DMS53 treated with DMSO at 0.1 percent for 48 hours (cell line): ENCODE results near the gene FYCO1.
"Not testable (repeated sequence)": the region's sequence is repeated elsewhere in the genome, so short reads cannot be mapped to it uniquely, and the experiment has no call there.

Experiments
- DNase-seq: peaks from one replicate; lab custom pipeline; 2025; ENCODE audit not compliant: unreplicated experiment; lab: John Stamatoyannopoulos, UW

FYCO1 gene

DNA sequence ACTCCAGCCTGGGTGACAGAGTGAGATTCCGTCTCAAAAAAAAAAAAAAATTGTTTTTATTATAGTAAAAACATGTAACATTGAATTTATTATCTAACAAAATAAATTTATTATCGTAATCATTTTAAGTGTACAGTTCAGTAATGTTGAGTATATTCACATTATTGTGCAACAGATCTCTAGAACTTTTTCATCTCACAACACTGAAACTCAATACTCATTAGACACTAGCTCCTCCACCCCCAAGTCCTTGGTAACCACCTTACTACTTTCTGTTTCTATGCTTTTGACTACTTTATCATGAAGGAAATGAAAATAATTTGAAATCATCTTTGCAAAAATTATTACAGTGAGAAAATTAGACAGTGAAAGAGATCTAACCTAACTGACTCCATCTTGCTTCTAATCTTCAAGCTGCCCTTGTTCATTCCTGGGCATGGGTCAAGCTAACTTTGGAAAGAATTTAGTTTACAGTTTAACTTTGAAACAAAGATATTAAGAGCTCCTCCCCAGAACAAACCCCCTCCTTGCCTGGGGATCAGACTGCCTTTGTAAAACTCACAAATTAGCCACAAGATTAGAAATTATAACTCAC is 15.0 kb upstream of the FYCO1 start:
- DNase-seq, result no peak

DNA sequence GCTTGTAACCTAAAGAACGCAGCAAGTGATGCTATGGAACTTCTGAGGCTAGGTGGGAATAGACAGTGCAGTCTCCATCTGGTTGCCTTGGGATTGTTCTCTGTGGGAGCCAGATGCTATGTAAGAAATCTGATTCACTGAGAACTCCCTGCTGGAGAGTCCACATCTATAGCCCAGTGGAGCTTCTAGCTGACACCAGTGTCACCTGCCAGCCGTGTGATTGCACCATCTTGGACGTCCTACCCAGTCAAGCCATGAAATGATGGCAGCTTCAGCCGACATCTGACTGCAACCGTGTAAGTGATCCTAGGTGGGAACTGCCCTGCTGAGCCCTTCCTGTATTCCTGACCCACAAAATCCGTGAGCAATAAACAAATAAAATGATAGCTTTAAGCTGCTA is 12.4 kb upstream of the FYCO1 start:
- no peak for DNase-seq

DNA sequence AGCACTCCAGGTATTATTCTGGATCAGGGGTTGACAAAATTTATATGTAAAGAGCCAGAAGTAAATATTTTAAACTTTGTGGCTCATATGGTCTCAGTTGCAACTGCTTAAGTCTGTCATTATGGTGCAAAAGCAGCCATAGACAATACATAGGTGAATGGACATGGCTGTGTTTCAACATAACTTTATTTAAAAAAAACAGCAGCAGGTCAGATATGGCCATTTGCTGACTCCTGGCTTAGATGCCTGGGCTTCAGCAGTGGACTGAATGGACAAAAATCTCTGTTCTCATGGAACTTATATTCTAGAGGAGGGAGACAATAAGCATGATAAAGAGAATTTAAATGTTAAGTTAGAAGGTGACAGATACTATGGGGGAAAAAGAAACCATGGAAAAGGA is 11.7 kb upstream of the FYCO1 start:
- DNase-seq, result no peak

DNA sequence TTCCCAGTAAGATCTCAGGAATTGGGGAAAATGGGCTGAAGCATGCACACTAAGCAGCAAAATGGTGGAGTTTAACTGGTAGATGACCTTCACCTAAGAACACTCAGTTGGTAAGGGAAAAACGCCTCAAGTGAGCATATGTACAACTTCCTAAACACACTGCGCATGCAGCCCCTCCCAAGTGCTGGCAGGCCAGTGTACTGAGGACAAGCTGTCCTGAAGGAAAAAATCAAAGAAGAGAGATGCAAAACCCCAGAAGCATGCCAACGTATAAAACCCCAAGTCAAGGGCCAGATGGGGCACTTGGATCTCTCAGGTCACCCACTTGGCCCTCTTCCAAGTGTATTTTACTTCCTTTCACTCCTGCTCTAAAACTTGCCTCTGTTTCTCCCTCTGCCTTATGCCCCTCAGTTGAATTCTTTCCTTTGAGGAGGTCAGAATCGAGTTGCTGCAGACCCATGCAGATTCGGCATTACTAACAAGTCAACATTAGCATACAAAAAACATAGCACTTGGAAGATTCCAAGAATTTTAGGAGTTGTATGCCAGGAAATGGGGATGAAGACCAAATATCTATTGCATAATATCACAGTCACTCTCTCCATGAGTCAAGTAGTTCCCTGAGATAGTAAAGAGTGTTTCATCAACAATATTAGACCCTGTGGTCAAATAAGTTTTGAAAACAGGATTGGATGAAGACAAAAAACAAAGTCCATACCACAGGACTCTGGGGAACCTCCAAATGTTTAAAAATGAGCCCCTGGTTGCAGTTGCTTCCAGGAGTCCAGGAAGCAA is 10.8 kb upstream of the FYCO1 start:
- no peak for DNase-seq

DNA sequence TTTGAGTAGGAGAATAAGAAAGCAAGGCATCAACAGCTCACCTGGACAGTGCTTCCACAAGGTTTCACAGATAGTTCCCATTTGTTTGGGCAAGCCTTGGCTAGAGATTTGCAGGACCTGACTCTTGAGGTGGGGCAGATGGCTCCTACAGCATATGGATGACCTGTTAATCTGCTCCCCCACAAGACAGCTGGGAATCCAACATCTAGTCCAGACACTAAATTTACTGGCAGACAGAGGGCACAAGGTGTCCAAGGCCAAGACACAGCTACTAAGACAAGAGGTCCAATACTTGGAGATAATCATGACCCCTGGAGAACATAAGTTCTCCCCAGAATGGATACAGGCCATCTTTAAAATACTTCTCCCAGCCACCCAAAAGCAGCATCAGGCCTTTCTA is 8.1 kb upstream of the FYCO1 start:
- not testable (repeated sequence) for DNase-seq

DNA sequence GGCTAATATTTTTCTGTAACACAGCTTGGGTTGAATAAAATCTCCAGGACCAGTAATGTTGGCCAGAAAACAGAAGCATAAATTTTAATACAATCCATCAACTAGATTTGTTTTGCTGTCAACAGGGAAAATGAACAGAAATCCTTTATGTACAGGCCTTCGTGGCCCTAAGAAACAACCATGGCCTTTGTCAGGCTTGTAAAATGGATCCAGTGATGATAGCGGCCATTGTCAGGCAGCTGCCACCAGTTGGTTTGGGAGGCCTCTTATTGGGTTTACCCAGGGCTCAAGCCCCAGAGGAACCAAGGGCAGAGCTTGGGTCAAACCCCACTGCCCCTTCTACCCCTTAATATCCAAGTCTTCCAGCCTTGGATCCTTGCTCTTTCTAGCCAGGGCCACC is 5.6 kb upstream of the FYCO1 start:
- DNase-seq, result no peak

DNA sequence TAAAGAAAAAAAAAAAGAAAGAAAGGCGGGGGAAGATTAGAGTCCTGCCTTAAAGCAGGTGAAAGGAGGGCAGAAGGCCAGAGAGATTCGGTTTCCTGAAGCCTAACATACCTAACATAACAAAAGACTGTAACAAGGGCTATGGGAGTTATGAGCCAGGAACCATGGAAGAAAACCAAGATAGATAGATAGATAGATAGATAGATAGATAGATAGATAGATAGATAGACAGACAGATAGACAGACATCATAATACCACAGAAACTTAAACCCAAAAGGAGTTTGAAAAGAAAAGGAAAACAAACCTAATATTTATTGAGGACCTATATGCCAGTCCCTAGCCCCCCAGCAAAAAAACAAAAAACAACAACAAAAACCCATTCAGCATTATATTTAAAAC is 2.3 kb upstream of the FYCO1 start:
- no peak for DNase-seq

DNA sequence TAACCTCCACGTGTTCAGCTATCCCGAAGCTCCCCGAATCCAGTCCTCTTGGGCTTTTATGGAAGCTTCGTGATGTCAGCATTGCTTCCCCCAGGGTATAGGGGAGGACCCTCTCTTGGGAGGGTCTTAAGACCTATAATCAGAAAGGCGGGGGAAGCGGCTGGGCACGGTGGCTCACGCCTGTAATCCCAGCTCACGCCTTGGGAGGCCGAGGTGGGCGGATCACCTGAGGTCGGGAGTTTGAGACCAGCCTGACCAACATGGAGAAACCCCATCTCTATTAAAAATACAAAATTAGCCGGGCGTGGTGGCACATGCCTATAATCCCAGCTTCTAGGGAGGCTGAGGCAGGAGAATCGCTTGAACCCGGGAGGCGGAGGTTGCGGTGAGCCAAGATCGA is 1.9 kb upstream of the FYCO1 start:
- not testable (repeated sequence) for DNase-seq

DNA sequence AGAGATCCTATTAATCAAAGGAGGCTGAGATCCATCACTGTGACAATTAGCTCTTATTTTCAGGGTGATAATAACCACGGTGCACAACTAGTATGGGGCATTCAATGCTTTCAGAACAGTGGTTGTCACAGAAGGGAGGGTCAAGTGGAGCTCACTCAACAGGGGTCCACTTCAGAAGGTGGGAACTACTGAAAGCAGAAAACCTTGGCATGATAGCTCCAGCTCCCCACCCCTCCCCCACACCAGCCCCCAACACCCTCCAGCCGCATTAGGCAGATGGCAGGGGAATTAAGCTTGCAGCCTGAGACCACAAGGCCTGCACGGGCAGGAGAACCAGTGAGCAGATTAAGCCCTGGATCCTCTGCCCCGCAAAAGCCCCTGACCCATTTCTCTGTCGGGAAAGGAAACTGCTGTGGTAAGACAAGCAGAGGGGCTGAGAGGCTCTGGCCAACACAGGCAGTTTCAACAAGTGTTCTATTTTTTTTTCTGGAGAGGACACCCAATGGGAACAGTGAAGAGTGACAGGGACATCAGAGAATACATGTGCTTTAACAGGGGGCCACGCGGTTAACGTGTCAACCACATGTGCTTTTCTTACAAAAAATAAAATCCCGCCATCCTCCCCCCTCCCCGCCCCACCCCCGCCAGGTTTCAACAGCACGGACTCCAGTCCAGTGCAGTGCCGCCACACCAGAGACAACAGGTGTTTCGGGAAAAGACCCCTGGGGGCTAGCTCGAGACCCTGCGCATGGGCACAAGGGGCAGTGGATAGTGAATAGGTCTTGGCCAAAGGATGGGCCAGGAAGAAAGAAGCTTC is 997 bp downstream of the FYCO1 start:
- DNase-seq, result no peak

DNA sequence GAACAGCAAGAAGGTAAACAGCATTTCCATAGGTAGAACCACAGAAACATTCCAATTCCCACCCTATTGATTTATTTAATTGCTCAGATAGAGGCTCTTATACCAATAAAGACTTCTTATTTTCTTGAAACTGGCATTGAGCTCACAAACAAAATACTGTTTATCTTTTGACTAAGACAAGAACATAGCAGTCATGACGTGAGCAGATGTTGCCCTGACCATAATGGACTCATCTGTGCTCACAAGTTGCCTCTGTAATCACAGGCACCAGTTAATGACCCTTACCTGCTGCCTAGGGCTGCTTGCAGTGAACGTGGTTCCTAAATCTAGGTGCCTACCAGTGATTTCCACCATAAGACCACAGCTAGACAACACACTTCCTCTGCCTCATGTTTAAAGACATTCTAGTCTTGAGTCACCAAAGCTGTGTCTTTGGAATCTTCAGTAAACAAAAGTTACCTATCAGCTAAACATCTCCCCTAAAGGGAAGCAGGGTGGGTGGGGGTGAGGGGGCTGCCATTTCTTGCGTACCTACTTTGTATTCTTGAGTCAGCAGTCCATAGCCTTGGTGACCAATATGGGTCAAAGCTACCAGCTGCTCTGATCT is 2.1 kb downstream of the FYCO1 start:
- no peak for DNase-seq

DNA sequence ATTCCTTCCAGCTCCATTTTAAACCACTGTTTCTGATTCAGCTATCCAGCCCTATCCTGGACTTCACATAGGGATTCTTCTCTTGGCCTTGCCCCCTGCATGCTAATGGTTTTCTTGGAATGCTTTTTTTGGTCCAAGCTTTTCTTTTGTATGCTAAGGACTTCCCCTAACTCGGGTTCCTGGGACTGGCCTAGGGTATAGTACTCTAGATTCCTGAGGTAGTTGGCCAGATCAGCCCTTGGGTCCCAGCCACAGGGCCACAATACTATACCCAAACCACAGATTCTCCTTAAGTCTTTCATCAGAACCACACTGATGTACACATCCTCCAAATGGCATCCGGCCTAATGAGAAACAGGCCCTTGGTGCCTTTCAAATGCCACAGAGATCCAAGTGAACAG is 2.8 kb downstream of the FYCO1 start:
- DNase-seq, result no peak

DNA sequence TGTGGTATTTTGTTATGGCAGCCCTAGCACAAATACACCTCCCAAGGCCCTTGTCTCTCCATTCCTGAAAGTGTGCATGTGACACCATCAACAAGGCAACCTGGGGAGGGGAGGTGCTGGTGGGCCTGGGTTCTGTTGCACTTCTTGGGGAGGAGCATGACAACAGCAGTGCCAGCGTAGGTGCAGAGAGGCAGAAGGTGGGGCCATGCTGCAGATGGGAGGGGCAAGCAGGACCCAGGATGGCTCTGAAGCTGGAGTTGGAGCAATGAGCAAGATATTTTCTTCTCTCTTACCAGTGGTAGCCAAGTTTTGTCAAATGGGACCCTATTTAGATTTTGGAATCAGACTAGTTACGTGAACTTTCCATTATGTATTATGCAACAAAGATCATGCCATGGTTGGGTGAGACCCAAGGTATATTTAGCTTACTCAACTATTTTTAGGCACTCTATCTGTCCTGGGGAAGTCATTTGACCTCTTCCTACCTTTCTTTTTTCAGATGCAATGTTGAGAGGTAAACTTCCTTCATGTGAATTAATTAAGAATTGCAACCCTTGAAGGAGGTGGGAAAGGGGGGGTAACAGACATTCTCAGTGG is 3.4 kb downstream of the FYCO1 start:
- DNase-seq, result no peak

DNA sequence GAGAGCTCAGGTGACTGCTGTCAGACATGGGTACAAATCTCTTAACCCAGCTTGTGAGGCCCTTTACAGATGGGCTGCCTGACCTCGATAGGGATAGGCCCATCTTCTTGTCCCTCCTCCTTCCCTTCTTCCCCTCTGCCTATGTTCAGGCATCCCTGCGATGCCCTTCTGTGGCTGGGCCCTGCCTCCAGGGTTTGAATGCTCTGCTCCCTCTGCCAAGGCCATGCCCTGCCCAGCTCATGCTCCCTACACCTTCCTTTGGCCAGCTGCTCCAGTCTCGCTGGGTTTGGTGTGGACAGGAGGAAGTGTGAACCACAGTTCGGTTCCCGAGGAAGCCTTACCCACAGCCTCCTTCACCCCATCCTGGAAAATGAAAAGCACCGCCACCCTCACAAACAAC is 4.3 kb downstream of the FYCO1 start:
- DNase-seq, result no peak

DNA sequence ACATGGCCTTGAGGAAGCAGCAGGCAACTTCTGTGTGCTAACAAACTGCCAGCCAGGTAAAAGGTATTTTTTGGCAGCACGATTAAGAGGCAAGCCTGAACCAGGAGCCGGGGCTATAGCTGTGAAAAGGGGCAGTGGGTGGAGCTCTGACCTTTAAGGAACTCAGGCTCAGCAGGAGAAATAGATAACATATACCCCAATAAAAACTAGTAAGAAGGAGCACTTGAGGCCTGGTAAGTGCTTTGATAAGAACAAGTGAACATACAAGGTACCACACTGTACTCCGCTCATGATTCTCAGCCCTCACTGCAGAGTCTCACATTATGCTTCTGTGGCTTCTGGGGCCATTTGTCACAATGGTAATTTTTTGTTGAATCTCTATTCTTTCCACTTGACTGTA is 5.4 kb downstream of the FYCO1 start:
- no peak for DNase-seq

DNA sequence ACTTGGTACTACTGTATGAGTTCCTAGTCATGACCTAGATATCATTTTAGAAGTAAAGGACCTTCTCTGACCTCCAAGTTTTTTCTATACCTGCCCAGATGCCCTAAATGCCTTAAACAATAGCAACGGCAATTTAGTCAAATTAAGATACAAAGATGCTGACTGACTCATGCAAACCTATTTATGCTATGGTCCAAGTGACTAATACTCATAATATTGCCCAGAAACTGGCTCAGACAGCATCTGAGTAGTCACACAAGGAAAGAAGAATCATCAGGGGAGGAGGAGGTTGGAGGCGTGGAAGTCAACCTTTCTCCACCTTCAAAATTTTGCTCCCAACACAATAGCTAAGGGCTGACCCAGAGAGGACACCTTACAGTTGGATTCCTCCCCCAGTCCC is 6.8 kb downstream of the FYCO1 start:
- no peak for DNase-seq

DNA sequence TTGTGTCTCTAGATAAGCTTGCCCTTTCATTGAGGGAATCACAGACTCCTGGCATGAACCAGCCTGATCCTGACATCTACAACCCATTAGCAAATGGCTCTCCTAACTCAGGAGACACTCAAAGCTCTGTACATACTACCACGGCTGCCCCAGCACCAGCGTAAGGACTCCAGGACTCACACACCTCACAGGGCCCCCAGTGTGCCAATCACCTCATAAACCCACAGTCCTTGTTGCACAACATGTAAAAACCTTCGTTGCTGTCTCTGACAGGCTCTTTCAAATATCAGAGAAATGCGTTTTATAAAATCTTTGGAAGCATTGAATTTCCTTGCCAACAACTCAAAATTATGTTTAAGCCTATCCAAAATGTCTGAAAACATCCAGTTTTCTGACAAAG is 7.3 kb downstream of the FYCO1 start:
- DNase-seq, result no peak

DNA sequence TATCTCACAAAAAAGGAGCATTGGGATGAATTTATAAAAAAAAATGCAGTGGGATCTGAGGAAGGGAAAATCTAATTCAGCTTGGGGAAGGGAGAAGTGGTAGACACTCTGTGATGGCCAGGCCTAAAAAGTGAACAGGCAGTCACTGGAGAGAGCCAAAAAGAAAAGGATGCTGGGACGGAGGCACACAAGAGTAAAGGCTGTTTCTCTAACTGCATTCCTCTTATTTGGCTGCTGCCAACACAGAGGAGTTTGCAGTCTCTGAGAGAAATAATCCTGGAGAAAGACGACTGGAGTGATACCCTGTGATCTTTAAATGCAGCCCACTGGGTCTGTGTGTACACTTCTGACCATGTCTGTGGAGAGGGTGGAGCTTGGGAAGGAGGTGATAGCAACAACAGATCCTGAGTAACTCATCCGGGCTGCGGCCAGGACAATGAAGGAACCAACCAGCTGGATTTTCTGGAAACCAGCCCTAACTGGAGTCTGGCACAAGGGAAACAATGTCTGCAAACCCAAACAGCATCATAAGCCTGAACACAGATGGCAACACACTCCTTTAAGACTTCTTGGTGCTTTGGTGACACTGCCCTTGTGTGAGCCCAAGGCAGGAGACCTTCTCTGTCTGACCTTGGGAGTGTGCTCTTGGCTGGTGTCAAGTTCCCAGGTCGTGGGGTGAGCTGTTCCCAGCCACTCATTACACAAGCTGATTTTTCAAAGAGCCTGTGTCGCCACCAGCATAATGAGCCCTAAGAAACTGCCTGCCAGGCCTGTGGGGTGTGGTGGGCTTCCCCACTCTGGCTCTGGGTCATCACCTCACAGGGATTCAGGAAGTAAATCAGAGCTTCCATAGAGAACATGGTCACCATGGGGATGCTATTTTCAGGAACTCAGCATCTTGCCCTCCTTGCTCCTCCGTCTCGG is 8.0 kb downstream of the FYCO1 start:
- DNase-seq, result no peak

DNA sequence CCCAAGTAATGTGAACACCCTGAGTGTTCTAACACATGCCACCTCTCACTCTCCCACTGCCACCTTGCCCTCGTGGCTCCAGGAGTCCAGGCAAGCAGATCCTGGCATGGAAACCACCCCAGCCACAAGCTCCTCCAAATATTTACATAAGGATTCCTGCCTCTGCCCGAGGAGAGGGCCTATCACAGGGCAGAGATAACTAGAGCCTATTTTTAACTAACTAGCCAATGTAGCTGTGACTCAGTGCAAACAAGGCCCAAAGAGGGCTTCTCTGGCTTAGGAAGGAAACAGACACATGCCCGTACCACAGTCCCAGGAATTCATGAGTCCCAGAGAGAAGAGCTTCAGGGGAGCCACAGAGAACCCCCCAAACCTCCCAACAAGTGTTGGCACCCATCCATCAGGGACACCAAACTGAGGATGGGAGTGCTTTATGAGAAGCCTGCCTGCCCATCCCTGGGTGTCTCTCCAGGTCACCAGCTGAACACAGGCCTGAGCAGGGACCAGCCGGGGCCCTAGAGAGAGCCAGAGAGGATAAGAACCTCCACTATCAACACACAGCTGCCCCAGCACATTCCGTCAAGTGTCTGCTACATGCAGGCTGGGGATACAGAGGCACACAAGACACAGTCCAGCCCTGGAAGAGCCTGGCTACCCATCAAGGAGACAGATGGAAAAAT is 9.2 kb downstream of the FYCO1 start:
- peak; percentile 72 for DNase-seq

DNA sequence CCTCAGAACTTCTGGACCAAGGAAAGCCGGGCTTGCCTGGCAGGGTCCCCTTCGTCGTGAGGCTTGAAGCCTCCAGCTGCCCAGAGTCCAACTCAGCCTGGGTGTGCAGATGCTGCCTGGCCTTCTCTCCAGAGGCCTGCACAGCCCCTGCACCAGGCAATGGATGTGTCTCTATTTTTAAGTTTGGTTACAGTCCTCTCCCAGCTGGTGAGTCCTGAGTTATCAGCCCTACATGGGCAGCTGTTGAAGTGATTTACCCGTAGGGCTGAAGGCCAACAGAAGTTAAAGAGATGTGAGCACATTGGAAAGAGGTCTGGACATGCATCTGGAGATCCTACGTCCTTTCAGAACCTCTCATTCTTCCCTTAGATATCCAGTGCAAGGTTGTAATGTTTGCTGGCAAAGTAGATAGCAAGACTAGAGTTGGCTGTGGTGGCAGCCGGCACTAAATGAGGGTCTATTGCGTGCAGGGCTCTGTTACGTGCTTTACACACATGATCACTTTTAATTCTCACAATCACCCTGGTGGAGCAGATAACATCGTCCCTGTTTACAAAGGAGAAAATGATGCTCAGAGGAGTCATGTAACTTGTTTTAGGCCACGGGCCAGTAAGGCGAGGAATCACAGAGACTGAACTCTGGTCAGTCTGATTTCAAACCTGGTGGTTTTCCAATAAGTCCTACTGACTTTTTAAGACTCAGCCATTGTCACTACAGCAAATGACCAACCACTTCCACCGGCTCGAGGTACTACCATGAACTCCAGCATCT is 9.9 kb downstream of the FYCO1 start:
- no peak for DNase-seq
